PC-9 (cell line): ENCODE measurements around the gene CALCR.

Source experiments
- CTCF ChIP-seq: fragments of 200-600 bp; sonication (generic); conservative IDR thresholded peaks from 2 replicates; pipeline ENCODE4 v1.6.1; 2017; ENCODE audit warnings: mixed run types, antibody characterized with exemption, mild to moderate bottlenecking, moderate library complexity
- EZH2 ChIP-seq: fragments of 200-600 bp; sonication (generic); IDR thresholded peaks from 2 replicates; pipeline ENCODE4 v1.8.0; 2017; ENCODE audit warnings: antibody characterized with exemption, low read depth

GRCh38 chr7:93435791-93436190 is 138.7 kb downstream of the CALCR start:
- TF ChIP-seq CTCF (no peak), EZH2 (no peak)
